ENCODE measurements around the gene PACS1. TPM values are rescaled to one million over a fixed set of nuclear protein-coding genes. Genes with fewer than 3 reads are reported as not detected.

The PACS1 gene
- polyA plus RNA-seq, 3 donors = 8.1 to 36.8 (median 12.4) TPM

GRCh38 chr11:66115638-66116301, 45.7 kb downstream of the PACS1 start:
- H3K9me3 ChIP-seq (replicated peaks in 1 of 2; ENCODE audit: control insufficient read depth in 1 of 2, insufficient read depth in 1 of 2, low read length in 2 of 2) = no peaks in the 10 kb centered on the region
- TF ChIP-seq, protein P1, sequence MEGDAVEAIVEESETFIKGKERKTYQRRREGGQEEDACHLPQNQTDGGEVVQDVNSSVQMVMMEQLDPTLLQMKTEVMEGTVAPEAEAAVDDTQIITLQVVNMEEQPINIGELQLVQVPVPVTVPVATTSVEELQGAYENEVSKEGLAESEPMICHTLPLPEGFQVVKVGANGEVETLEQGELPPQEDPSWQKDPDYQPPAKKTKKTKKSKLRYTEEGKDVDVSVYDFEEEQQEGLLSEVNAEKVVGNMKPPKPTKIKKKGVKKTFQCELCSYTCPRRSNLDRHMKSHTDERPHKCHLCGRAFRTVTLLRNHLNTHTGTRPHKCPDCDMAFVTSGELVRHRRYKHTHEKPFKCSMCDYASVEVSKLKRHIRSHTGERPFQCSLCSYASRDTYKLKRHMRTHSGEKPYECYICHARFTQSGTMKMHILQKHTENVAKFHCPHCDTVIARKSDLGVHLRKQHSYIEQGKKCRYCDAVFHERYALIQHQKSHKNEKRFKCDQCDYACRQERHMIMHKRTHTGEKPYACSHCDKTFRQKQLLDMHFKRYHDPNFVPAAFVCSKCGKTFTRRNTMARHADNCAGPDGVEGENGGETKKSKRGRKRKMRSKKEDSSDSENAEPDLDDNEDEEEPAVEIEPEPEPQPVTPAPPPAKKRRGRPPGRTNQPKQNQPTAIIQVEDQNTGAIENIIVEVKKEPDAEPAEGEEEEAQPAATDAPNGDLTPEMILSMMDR (IDR thresholded peaks at IDR 0.05) = no peak
- H3K79me2 ChIP-seq (ENCODE audit: insufficient read depth, low read length) = peaks cover 42% of the 10 kb centered on the region
- H3K4me3 ChIP-seq (replicated peaks in 1 of 3; ENCODE audit: low read depth in 2 of 3, low read length in 3 of 3) = no peak overlapping the region
- no peak for DNase-seq
- peak overlapping the region; percentile 22 for H2AFZ ChIP-seq (ENCODE audit: insufficient read depth, low read depth, low read length, poor library complexity, severe bottlenecking)
- H3K36me3 ChIP-seq (replicated peaks in 1 of 2; ENCODE audit: control insufficient read depth in 1 of 2, insufficient read depth in 2 of 2, low read length in 2 of 2) = no peaks in the 10 kb centered on the region
- Mint-ChIP-seq H3K27me3 (ENCODE audit: low read depth in 3 of 3) (peaks cover 0 to 7% (median 1%) of the 10 kb centered on the region in 3 donors), H3K27ac (peak overlapping the region in 3 of 7 donors; percentile 15 to 63 (median 34)), H3K36me3 (peaks cover 0 to 10% of the 10 kb centered on the region in 2 donors), H3K4me1 (peaks cover 66% of the 10 kb centered on the region), H3K4me3 (peak overlapping the region; percentile 28 to 82), H3K9me3 (no peaks in the 10 kb centered on the region)
- peak overlapping the region; percentile 19 for H3K4me2 ChIP-seq (replicated peaks; ENCODE audit: extremely low read depth, low read length, poor library complexity, severe bottlenecking)
- intact Hi-C loops (cut with micrococcal nuclease) = no loop called here
- H3K27ac ChIP-seq (ENCODE audit: low read depth in 1 of 2, low read length in 2 of 2) = peak overlapping the region in 1 of 2 donors; percentile 19
- H4K20me1 ChIP-seq (ENCODE audit: insufficient read depth, low read length) = peaks cover 61% of the 10 kb centered on the region
- H3K9ac ChIP-seq (ENCODE audit: insufficient read depth, low read length, poor library complexity, severe bottlenecking) = no peak overlapping the region
- H3K27me3 ChIP-seq (ENCODE audit: control insufficient read depth in 2 of 2, insufficient read depth in 2 of 2, low read length in 2 of 2) = no peaks in the 10 kb centered on the region
- peaks cover 50 to 67% of the 10 kb centered on the region in 2 donors for H3K4me1 ChIP-seq (ENCODE audit: control insufficient read depth in 1 of 2, insufficient read depth in 2 of 2, low read length in 2 of 2)
- 17% methylated on average over 1 of the region's 8 CpGs for WGBS (ENCODE audit: insufficient coverage)

GRCh38 chr11:66116576-66117361, 46.7 kb downstream of the PACS1 start:
- peak overlapping the region in 3 of 7 donors; percentile 17 to 54 (median 28) for H3K27ac Mint-ChIP-seq
- Histone ChIP-seq H3K27me3 (ENCODE audit: control insufficient read depth in 2 of 2, insufficient read depth in 2 of 2, low read length in 2 of 2) (no peaks in the 10 kb centered on the region), H3K4me1 (ENCODE audit: control insufficient read depth in 1 of 2, insufficient read depth in 2 of 2, low read length in 2 of 2) (peaks cover 40 to 57% of the 10 kb centered on the region in 2 donors), H3K4me3 (replicated peaks in 1 of 3; ENCODE audit: low read depth in 2 of 3, low read length in 3 of 3) (no peak overlapping the region), H2AFZ (ENCODE audit: insufficient read depth, low read depth, low read length, poor library complexity, severe bottlenecking) (no peak overlapping the region), H3K9ac (ENCODE audit: insufficient read depth, low read length, poor library complexity, severe bottlenecking) (no peak overlapping the region), H3K4me2 (replicated peaks; ENCODE audit: extremely low read depth, low read length, poor library complexity, severe bottlenecking) (no peak overlapping the region), H3K27ac (ENCODE audit: low read depth in 1 of 2, low read length in 2 of 2) (no peak overlapping the region), H3K79me2 (ENCODE audit: insufficient read depth, low read length) (peaks cover 41% of the 10 kb centered on the region), H3K36me3 (replicated peaks in 1 of 2; ENCODE audit: control insufficient read depth in 1 of 2, insufficient read depth in 2 of 2, low read length in 2 of 2) (no peaks in the 10 kb centered on the region), H4K20me1 (ENCODE audit: insufficient read depth, low read length) (peaks cover 62% of the 10 kb centered on the region), H3K9me3 (replicated peaks in 1 of 2; ENCODE audit: control insufficient read depth in 1 of 2, insufficient read depth in 1 of 2, low read length in 2 of 2) (no peaks in the 10 kb centered on the region)
- TF ChIP-seq, protein P1 (IDR thresholded peaks at IDR 0.05) = no peak
- H3K9me3 Mint-ChIP-seq = no peaks in the 10 kb centered on the region
- WGBS (ENCODE audit: insufficient coverage) = 60% methylated on average over 2 of the region's 7 CpGs
- no peak for DNase-seq
- intact Hi-C loops (cut with micrococcal nuclease) = no loop called here
- peaks cover 0 to 3% (median 1%) of the 10 kb centered on the region in 3 donors for H3K27me3 Mint-ChIP-seq (ENCODE audit: low read depth in 3 of 3)
- peaks cover 0 to 8% of the 10 kb centered on the region in 2 donors for H3K36me3 Mint-ChIP-seq
- H3K4me3 Mint-ChIP-seq = no peak overlapping the region
- peaks cover 56% of the 10 kb centered on the region for H3K4me1 Mint-ChIP-seq
